ENCODE results near the gene NT5C2.

The NT5C2 gene

GRCh38 chr10:103053659-103054581 is 139.2 kb downstream of the NT5C2 start:
- peak; percentile 51 for DNase-seq

- DNase-seq = no peak
These were observed 143.8 kb downstream of the NT5C2 start for GRCh38 chr10:103049237-103049636.

- no peak for DNase-seq
These were observed 145.7 kb downstream of the NT5C2 start for GRCh38 chr10:103047381-103047780.

GRCh38 chr10:103045961-103046360 is 147.1 kb downstream of the NT5C2 start:
- DNase-seq = no peak

GRCh38 chr10:103044942-103045489 is 148.1 kb downstream of the NT5C2 start:
- DNase-seq = no peak

GRCh38 chr10:103042908-103043307 is 150.2 kb downstream of the NT5C2 start:
- DNase-seq = no peak

- DNase-seq = no peak
These were observed 150.9 kb downstream of the NT5C2 start for GRCh38 chr10:103042129-103042528.

- no peak for DNase-seq
These were observed 151.7 kb downstream of the NT5C2 start for GRCh38 chr10:103041391-103041790.

GRCh38 chr10:103040418-103040817 is 152.7 kb downstream of the NT5C2 start:
- no peak for DNase-seq

- no peak for DNase-seq
These were observed 154.5 kb downstream of the NT5C2 start for GRCh38 chr10:103038570-103038969.

Measured in activated gamma-delta T cell treated with Interleukin-2 at 50 U/mL for 16 hours (primary cell).